Cardiac fibroblast (primary cell): ENCODE results near the gene ASB2.

ENCODE experiments used
- DNase-seq, 2 donors: peaks; one replicate each; pipeline versions ENCODE4 v3.0.0 to v3.0.0-alpha.2; 2010; ENCODE audit warnings: low read depth in 2 of 2
- H3K4me3 ChIP-seq, 2 donors: replicated peaks in 1 of 2; 1 replicate in 1 of 2; 2 replicates in 1 of 2; pipeline ENCODE4 v1.5.1; 2011; ENCODE audit warnings: low read depth in 2 of 2, low read length in 2 of 2, mild to moderate bottlenecking in 2 of 2, moderate library complexity in 1 of 2
- CTCF ChIP-seq: IDR thresholded peaks from one replicate; pipeline ENCODE4 v1.5.1; 2011; ENCODE audit warnings: low read depth, mild to moderate bottlenecking, low read length, inconsistent platforms

Gene ASB2

DNA sequence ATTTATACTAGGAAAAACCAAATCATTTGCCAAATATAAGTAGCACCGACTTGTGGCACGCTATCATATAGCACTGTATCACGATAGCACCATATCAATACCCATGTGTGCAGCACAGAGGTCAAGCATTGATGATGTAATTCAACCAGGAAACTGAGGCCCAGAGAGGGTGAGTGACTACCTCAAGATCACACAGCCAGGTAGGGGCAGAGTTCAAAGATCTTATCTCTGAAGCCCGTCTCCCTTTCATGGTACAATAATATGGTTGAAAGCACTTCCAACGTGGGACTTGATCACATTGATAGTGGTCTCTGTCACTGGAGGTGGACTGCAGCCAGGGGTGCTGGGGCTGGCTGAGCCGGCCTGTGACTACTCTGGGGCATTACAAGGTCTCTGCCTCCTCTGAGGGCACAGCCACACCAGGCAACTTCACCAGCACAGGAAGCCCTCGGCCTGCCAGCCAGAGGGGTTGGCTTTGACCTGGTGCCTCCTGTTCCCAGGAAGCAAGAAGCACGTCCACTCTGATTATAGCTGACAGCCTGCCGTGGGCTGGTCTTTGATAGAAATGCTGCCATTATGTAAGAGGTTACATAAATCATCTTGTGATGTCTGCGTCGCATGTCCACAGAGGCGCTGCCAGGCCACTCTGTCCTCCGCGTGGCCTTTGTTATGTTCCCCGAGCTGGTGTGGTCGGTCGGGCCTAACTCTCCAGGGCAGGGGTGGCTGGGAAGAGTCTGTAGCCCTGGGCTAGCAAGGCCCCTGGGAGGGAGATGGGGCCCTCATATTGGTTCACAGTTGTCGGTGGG is 55.2 kb downstream of the ASB2 start:
- H3K4me3 ChIP-seq, result no peak overlapping the region
- DNase-seq, result no peak
- TF ChIP-seq CTCF, result no peak

DNA sequence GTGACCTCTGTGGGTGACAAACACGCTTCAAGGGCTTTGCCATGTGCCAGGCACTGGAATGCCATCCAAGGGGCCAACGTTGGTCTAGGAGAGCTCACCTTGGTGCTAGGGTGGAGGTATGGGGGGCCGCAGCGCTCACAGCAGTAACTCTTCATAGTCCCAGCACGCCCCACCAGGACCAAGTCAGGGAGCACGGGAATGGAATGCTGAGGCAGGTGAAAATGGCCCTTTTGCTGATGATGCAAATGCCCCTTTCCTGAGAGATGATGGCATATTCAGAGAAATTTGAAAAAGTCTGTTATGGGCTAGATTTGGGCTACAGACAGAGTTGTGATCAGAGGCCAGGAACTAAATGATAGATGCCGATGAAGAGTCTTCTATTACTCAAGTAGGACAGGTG is 59.2 kb downstream of the ASB2 start:
- no peak for DNase-seq
- TF ChIP-seq CTCF, result no peak
- H3K4me3 ChIP-seq, result no peak overlapping the region

GRCh38 chr14:93916498-93916897 is 59.9 kb downstream of the ASB2 start:
- DNase-seq, result no peak
- no peak overlapping the region for H3K4me3 ChIP-seq
- no peak for TF ChIP-seq CTCF

GRCh38 chr14:93915800-93916199 is 60.6 kb downstream of the ASB2 start:
- no peak overlapping the region for H3K4me3 ChIP-seq
- no peak for TF ChIP-seq CTCF
- DNase-seq, result no peak

DNA sequence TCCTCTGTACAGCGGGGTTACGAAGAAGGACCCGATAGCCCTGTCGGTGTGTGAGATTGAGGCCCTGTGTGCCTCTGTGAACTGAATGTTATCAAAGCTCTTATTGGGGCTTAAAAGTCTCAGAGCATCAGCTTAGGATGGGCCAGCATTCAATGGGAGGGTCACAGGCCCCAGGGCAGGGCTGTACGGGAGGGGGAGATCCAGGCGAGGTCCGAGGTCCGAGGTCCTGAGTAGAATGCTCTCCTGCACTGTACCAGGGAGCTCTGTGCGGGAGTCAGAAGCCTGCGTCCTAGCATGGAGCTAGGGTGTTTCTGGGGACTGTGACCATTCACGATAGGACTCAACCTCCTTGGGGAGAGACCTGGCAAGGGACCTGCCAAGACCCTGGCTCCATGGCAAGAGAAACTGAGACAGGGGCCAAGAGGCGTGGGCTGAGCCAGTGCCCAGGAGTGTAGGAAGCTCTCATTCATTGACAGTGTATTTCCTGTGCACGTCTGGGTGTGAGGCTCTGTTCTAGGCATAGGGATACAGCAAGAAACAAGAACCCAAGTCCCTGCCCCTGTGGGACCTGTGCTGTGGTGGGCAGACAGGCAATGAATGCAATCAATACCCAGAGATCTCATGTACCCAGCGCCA is 61.2 kb downstream of the ASB2 start:
- no peak for DNase-seq
- H3K4me3 ChIP-seq, result no peak overlapping the region
- no peak for TF ChIP-seq CTCF

GRCh38 chr14:93914278-93914677 is 62.1 kb downstream of the ASB2 start:
- no peak for TF ChIP-seq CTCF
- no peak for DNase-seq
- no peak overlapping the region for H3K4me3 ChIP-seq
